22Rv1 (cell line): ENCODE measurements around the gene MTERF4.

ENCODE experiments used
- H3K27ac ChIP-seq: fragments of 450-650 bp; 2 replicates; pipeline ENCODE4 v1.5.1; 2017
- ZFX ChIP-seq: fragments of 450-650 bp; IDR thresholded peaks from 2 replicates; pipeline ENCODE4 v1.6.1; 2017; ENCODE audit warnings: antibody characterized with exemption, borderline replicate concordance
- TF ChIP-seq, protein P1 (sequence below): fragments of 450-650 bp; IDR thresholded peaks from 2 replicates; pipeline ENCODE4 v1.5.1; 2017; ENCODE audit warnings: mild to moderate bottlenecking

The MTERF4 gene

DNA sequence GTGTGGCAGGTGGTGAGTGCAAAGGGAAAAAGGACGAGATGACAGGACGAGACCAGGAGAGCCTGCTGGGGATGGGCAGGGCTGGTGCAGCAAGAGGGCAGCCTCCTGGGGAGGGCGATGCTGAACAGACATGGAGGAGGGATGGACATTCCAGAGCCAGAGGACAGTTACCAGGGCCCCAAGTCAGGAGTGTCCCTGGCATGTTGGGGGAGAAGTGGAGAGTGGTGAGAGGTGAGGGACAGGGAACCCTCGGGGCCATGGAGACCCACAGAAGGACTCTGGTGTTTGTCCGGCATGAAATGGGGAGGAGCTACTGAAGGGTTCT is 19.0 kb downstream of the MTERF4 start:
- TF ChIP-seq ZFX, result no peak
- TF ChIP-seq, protein P1, sequence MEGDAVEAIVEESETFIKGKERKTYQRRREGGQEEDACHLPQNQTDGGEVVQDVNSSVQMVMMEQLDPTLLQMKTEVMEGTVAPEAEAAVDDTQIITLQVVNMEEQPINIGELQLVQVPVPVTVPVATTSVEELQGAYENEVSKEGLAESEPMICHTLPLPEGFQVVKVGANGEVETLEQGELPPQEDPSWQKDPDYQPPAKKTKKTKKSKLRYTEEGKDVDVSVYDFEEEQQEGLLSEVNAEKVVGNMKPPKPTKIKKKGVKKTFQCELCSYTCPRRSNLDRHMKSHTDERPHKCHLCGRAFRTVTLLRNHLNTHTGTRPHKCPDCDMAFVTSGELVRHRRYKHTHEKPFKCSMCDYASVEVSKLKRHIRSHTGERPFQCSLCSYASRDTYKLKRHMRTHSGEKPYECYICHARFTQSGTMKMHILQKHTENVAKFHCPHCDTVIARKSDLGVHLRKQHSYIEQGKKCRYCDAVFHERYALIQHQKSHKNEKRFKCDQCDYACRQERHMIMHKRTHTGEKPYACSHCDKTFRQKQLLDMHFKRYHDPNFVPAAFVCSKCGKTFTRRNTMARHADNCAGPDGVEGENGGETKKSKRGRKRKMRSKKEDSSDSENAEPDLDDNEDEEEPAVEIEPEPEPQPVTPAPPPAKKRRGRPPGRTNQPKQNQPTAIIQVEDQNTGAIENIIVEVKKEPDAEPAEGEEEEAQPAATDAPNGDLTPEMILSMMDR, result no peak
- peak overlapping the region; percentile 100 for H3K27ac ChIP-seq

DNA sequence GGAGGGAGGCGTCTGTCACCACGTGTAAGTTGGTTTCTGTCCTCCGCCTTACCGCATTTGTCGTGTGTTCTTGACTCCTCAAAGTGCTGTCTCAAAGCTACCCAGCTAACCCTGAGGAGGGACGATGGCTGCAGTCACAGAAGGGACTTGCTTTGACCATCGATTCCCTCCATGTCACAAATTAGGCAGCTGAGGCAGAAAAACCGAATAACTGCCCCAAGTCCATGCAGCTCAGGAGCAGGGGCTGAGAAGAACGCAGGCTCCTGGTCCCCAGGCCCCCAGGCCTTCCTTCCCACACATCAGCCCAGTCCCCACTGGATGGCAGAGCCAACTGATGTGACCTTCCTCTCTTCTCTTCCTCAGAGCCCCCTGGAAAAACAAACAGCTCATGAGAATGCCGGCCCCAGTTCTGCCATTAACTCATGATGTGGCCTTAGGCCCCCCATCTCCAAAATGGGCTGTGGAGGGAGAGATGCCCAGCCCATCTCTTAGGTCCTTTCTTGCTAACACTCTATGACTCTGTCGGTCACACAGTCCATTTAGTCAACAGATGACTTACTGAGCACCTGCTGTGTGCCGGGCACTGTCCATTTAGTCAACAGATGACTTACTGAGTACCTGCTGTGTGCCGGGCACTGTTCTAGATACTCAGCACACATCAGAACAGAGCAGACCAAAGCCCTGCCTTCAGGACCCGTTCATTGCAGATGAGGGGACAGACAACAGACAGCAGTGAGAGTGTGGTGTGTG is 19.6 kb downstream of the MTERF4 start:
- TF ChIP-seq, protein P1, result no peak
- TF ChIP-seq ZFX, result no peak
- peak overlapping the region; percentile 100 for H3K27ac ChIP-seq

DNA sequence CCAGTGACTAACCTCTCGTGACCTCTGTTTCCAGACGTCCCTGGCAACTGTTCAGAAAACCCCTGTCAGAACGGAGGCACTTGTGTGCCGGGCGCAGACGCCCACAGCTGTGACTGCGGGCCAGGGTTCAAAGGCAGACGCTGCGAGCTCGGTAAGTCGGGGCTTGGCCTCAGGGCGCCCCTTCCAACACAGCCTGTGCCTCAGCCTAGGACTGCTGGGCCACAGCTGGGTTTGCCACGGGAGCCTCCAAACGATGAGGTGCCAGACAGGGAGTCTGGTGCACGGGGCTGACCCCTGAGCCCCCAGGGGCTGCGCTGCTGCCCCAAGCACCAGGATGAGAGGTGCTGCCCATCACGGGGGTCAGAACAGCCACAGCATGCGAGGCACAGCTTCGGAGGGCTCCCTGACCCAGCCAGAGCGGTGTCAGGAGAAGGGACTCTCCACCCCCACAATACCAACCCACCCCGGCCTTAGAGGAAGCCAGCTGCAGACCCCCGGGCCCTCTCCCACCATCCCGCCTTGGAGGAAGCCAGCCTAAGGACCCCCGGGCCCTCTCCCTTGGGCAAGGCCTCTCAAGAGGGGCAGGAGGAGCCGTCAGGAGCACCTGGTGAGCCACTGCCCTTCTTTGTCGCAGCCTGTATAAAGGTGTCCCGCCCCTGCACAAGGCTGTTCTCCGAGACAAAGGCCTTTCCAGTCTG is 20.3 kb downstream of the MTERF4 start:
- peak overlapping the region; percentile 100 for H3K27ac ChIP-seq

DNA sequence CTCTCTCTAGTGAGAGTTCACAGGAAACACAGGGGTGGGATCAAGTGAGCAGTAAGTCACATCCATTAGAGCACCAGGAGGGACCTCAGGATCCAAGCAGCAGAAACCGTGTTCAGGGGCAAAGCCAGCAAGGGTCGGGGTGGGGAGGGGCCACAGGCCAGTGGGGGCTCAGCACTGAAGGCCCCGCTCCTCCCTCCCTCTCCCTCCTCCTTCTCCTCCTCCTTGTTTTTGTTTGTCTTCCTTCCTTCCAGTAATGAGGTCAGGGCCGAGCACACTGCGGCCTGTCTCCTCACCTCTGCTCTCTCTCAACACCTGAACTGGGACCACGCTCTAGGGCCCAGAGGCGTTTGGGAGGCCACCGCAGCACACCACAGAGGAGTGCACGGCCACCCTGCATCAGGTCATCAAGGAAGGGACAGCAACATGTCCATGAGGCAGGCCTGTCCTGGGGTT is 20.9 kb downstream of the MTERF4 start:
- TF ChIP-seq, protein P1, result no peak
- TF ChIP-seq ZFX, result no peak

More for the DNA sequence above, 20.3 kb downstream of the MTERF4 start:
- TF ChIP-seq, protein P1, result no peak
- TF ChIP-seq ZFX, result no peak

DNA sequence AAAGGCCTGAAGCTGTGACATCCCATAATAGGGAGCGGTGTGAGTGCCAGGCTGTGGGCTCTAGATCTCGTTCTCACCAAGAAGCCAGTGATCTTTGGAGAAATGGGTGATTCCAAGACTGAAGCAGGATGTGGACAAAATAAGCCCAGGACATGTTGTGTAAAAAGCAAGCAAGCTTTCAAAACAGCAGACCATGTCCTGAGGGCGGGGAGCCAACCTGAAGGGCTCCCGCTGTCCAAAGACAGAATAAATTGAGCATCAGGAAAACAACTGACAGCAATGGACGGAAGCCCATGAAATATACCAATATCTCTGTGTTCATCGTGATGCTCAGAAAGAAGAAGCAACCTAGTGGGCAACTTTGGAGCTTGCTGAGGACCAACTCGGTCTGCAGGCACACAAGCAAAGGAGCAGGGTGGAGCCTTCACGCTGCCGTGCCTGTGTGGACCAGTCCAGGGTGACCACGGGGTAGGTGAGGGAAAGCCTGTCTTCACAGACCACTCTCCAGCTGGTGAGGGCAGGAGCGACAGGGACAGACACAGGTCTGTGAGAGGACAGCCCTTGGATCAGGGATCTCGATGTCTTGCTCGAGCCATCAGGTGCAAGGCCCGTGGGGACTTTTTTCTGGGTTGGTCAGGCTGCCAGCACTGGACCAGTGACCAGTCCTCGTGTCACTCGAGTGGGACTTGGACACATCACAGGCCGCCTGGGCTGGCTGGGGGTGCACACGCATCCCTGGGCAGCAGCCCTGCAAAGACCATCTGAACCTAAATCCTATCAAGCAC is 21.5 kb downstream of the MTERF4 start:
- no peak for TF ChIP-seq ZFX
- TF ChIP-seq, protein P1, result no peak
- peak overlapping the region; percentile 100 for H3K27ac ChIP-seq

More for the DNA sequence above, 20.9 kb downstream of the MTERF4 start:
- peak overlapping the region; percentile 100 for H3K27ac ChIP-seq

DNA sequence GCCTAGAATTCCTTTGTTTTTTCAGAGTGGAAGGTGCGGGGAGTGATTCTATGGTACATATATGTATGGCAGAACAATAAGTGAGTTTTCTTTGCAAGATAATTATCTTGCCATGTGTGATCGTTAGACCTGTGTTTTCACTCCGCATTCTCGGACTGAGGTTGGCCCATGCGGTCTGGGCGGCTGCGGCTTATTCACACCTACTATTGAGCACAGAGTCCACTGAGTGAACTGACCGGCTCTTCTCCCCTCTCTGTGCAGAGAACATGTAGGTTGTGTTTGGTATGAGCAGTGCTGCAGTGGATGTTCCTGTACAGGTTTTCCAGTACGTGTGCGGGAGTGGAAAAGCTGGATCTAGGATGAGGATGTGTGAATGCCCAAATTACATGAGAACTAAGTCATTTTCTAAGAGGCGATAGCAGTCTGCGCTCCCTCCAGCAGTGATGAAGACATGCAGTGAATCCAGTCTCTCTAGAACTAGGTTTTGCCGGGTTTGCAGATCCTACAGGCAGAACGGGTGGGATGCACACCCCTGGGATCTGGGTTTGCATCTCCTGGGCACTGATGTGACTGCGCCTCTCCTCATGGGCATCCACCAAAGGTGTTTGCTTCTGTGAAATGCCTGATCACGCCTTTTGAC is 27.1 kb downstream of the MTERF4 start:
- no peak for TF ChIP-seq ZFX
- TF ChIP-seq, protein P1, result no peak
- peak overlapping the region; percentile 47 for H3K27ac ChIP-seq
